Measurements from ENCODE around the gene TPM2.

DNA sequence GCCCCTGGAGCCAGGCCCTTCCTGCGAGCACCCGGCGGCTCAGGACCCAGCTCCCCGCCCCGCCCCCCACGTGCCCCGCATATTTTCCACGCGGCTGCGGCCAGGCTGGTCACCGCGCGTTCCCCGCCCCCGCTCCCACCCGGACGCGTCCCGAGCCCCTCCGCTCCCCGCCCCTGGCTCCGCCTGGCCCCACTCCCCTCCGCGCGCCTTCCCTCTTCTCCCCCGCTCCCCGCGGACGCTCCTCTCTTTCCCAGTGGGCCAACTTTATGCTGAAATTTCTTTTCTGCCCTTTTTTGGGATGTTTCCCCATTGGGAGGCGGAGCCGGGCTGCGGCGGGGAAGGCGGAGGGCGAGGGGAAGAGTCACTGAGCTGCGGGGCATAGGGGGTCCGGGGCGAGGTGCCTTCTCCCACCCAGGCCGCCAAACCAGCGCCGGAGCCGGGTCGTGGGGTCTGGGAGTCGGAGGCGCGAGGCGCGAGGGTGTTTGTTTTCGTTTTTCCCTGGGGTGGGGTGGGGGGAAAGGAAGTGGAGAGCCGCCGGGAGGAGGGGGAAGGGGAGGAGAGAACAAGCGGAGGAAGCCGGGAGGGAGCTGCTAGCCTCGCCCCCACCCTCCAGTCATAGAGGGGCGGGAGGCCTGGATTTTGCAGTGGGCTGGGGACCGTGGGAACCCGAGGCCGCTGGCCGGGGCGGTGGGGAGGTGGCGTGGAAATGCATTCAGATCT lies 1.0 kb upstream of the TPM2 start:
- TF ChIP-seq HDGF (IDR thresholded peaks at IDR 0.05; ENCODE audit: borderline replicate concordance) (no peak), ELF4 (IDR thresholded peaks at IDR 0.05) (no peak), ARNT (IDR thresholded peaks at IDR 0.05) (no peak), FOXM1 (IDR thresholded peaks at IDR 0.05; ENCODE audit: borderline replicate concordance) (no peak), FOXK2 (IDR thresholded peaks at IDR 0.05) (no peak), CTBP1 (IDR thresholded peaks at IDR 0.05; ENCODE audit: borderline replicate concordance) (no peak), NFRKB (IDR thresholded peaks at IDR 0.05) (no peak), SP1 (IDR thresholded peaks at IDR 0.05) (no peak), LEF1 (IDR thresholded peaks at IDR 0.05; ENCODE audit: borderline replicate concordance) (no peak), TARDBP (IDR thresholded peaks at IDR 0.05) (no peak)
